SK-N-MC (cell line): ENCODE measurements around the gene GZMA.

Experiments used
- EZH2 ChIP-seq: fragments of 200-600 bp; sonication (generic); IDR thresholded peaks from one replicate; pipeline ENCODE4 v1.6.1; 2017; ENCODE audit warnings: antibody characterized with exemption
- FOXP2 ChIP-seq: optimal IDR thresholded peaks from 2 replicates; pipeline ENCODE3; 2011; ENCODE audit warnings: mild to moderate bottlenecking, moderate library complexity; ENCODE audit not compliant: insufficient read depth; ENCODE audit errors: extremely low read length, control extremely low read depth
- POLR2AphosphoS5 ChIP-seq: IDR thresholded peaks from 2 replicates; pipeline ENCODE4 v1.6.1; 2012; ENCODE audit warnings: mild to moderate bottlenecking, low read depth, low read length, borderline replicate concordance

- no peak for TF ChIP-seq POLR2AphosphoS5
- TF ChIP-seq EZH2 = no peak
- no peak for TF ChIP-seq FOXP2
Measured at GRCh38 chr5:55104036-55104772, 1.8 kb downstream of the GZMA start.
